Mesendoderm (in vitro differentiated cells): Measurements from ENCODE around the gene PHPT1.
"Not testable (repeated sequence)": the region's sequence is repeated elsewhere in the genome, so short reads cannot be mapped to it uniquely, and the experiment has no call there.

Experiments used
- DNase-seq: peaks from one replicate; pipeline ENCODE4 v3.0.0; 2013
- H2AK5ac ChIP-seq: 2 replicates; pipeline ENCODE4 v1.6.1; 2013; ENCODE audit warnings: low read length, inconsistent platforms
- H2BK120ac ChIP-seq: 2 replicates; pipeline ENCODE4 v1.6.1; 2013; ENCODE audit warnings: low read depth, mild to moderate bottlenecking, low read length, moderate library complexity, mixed read lengths
- H2BK15ac ChIP-seq: replicated peaks from 2 replicates; pipeline ENCODE4 v1.6.1; 2013; ENCODE audit warnings: low read depth, mild to moderate bottlenecking, moderate library complexity
- H2BK5ac ChIP-seq: 2 replicates; pipeline ENCODE4 v1.6.1; 2013; ENCODE audit warnings: low read length, inconsistent platforms
- H3K18ac ChIP-seq: 2 replicates; pipeline ENCODE4 v1.6.1; 2013; ENCODE audit warnings: mild to moderate bottlenecking, low read length, mixed read lengths
- H3K23ac ChIP-seq: one replicate; pipeline ENCODE4 v1.6.1; 2013; ENCODE audit warnings: low read length
- H3K27ac ChIP-seq: 2 replicates; pipeline ENCODE4 v1.5.1; 2013; ENCODE audit warnings: low read depth, mild to moderate bottlenecking, inconsistent platforms, low read length, moderate library complexity
- H3K27me3 ChIP-seq: 2 replicates; pipeline ENCODE4 v1.6.1; 2013; ENCODE audit warnings: low read length, control low read depth, mild to moderate bottlenecking, inconsistent platforms; ENCODE audit not compliant: insufficient read depth, poor library complexity
- H3K36me3 ChIP-seq: 2 replicates; pipeline ENCODE4 v1.6.1; 2013; ENCODE audit warnings: low read length, inconsistent platforms; ENCODE audit not compliant: control insufficient read depth, insufficient read depth
- H3K4ac ChIP-seq: one replicate; pipeline ENCODE4 v1.6.1; 2013; ENCODE audit warnings: low read depth, mild to moderate bottlenecking, low read length, moderate library complexity
- H3K4me1 ChIP-seq: 2 replicates; pipeline ENCODE4 v1.6.1; 2013; ENCODE audit warnings: low read depth, low read length, inconsistent platforms; ENCODE audit not compliant: control insufficient read depth
- H3K4me2 ChIP-seq: 2 replicates; pipeline ENCODE4 v1.6.1; 2013; ENCODE audit warnings: low read length
- H3K4me3 ChIP-seq: 2 replicates; pipeline ENCODE4 v1.5.1; 2013; ENCODE audit warnings: mild to moderate bottlenecking, low read length
- H3K56ac ChIP-seq: one replicate; pipeline ENCODE4 v1.6.1; 2013; ENCODE audit warnings: low read length
- H3K79me1 ChIP-seq: 2 replicates; pipeline ENCODE4 v1.6.1; 2013; ENCODE audit warnings: low read length, inconsistent platforms
- H3K79me2 ChIP-seq: 2 replicates; pipeline ENCODE4 v1.6.1; 2013; ENCODE audit warnings: mild to moderate bottlenecking, low read length; ENCODE audit not compliant: control insufficient read depth, insufficient read depth
- H3K9ac ChIP-seq: 2 replicates; pipeline ENCODE4 v1.6.1; 2013; ENCODE audit warnings: low read length, inconsistent platforms
- H4K5ac ChIP-seq: one replicate; pipeline ENCODE4 v1.6.1; 2013; ENCODE audit warnings: low read length
- H4K8ac ChIP-seq: one replicate; pipeline ENCODE4 v1.6.1; 2013; ENCODE audit warnings: low read depth, mild to moderate bottlenecking, control low read depth, low read length, moderate library complexity
- WGBS: extraction: QIAGEN DNeasy Blood & Tissue Kit; methylation state at CpG from one replicate; pipeline ENCODE4 v1.1.7; 2013; ENCODE audit warnings: low lambda C conversion rate, missing lambda C conversion rate; ENCODE audit not compliant: insufficient coverage; ENCODE audit errors: extremely low coverage; 5-methylcytosine and 5-hydroxymethylcytosine counted together

The PHPT1 gene

GRCh38 chr9:136831002-136831719, 18.0 kb upstream of the PHPT1 start:
- no peak overlapping the region for H4K8ac ChIP-seq
- no peak overlapping the region for H3K23ac ChIP-seq
- no peak overlapping the region for H2AK5ac ChIP-seq
- peaks cover 17% of the 10 kb centered on the region for H3K36me3 ChIP-seq
- H3K4ac ChIP-seq = no peak overlapping the region
- no peaks in the 10 kb centered on the region for H3K4me1 ChIP-seq
- no peaks in the 10 kb centered on the region for H3K79me1 ChIP-seq
- no peaks in the 10 kb centered on the region for H3K27me3 ChIP-seq
- H3K4me3 ChIP-seq = no peak overlapping the region
- no peak for DNase-seq
- WGBS = no CpG with 5 or more reads among the region's 30 CpGs
- no peaks in the 10 kb centered on the region for H3K79me2 ChIP-seq
- H2BK15ac ChIP-seq = no peak overlapping the region
- no peak overlapping the region for H3K56ac ChIP-seq
- no peak overlapping the region for H3K9ac ChIP-seq
- no peak overlapping the region for H2BK5ac ChIP-seq
- H3K18ac ChIP-seq = no peak overlapping the region
- H2BK120ac ChIP-seq = no peak overlapping the region
- no peak overlapping the region for H3K4me2 ChIP-seq
- H4K5ac ChIP-seq = no peak overlapping the region
- no peak overlapping the region for H3K27ac ChIP-seq

GRCh38 chr9:136831720-136832104, 17.5 kb upstream of the PHPT1 start:
- Histone ChIP-seq H2BK15ac (no peak overlapping the region), H3K4me2 (no peak overlapping the region), H3K18ac (no peak overlapping the region), H3K4me3 (no peak overlapping the region), H3K36me3 (peaks cover 17% of the 10 kb centered on the region), H3K27me3 (no peaks in the 10 kb centered on the region), H2BK120ac (no peak overlapping the region), H3K79me1 (no peaks in the 10 kb centered on the region), H4K5ac (no peak overlapping the region), H2BK5ac (no peak overlapping the region), H2AK5ac (no peak overlapping the region), H3K56ac (no peak overlapping the region), H3K4me1 (no peaks in the 10 kb centered on the region), H3K4ac (no peak overlapping the region), H3K23ac (no peak overlapping the region), H4K8ac (no peak overlapping the region), H3K9ac (no peak overlapping the region), H3K27ac (no peak overlapping the region), H3K79me2 (no peaks in the 10 kb centered on the region)
- no CpG with 5 or more reads among the region's 23 CpGs for WGBS
- no peak for DNase-seq

- no peak overlapping the region for H2BK5ac ChIP-seq
- H3K79me1 ChIP-seq = no peaks in the 10 kb centered on the region
- no peaks in the 10 kb centered on the region for H3K27me3 ChIP-seq
- WGBS = no CpG with 5 or more reads among the region's 9 CpGs
- no peaks in the 10 kb centered on the region for H3K4me1 ChIP-seq
- no peak overlapping the region for H3K18ac ChIP-seq
- H3K23ac ChIP-seq = no peak overlapping the region
- no peak overlapping the region for H4K5ac ChIP-seq
- no peak overlapping the region for H3K4me2 ChIP-seq
- H3K27ac ChIP-seq = no peak overlapping the region
- H2BK120ac ChIP-seq = no peak overlapping the region
- no peak overlapping the region for H3K56ac ChIP-seq
- H3K4ac ChIP-seq = no peak overlapping the region
- no peak overlapping the region for H2AK5ac ChIP-seq
- H3K79me2 ChIP-seq = no peaks in the 10 kb centered on the region
- no peak overlapping the region for H3K4me3 ChIP-seq
- DNase-seq = no peak
- no peak overlapping the region for H2BK15ac ChIP-seq
- no peak overlapping the region for H4K8ac ChIP-seq
- H3K9ac ChIP-seq = no peak overlapping the region
- peaks cover 15% of the 10 kb centered on the region for H3K36me3 ChIP-seq
Observed at GRCh38 chr9:136832581-136832980, 16.6 kb upstream of the PHPT1 start.

- not testable (repeated sequence) for H3K27ac ChIP-seq, H3K9ac ChIP-seq, H3K4me2 ChIP-seq, H3K79me1 ChIP-seq, DNase-seq, H3K79me2 ChIP-seq, H2AK5ac ChIP-seq, H3K4me1 ChIP-seq, H2BK5ac ChIP-seq, H3K23ac ChIP-seq, H3K56ac ChIP-seq, H4K8ac ChIP-seq, H2BK15ac ChIP-seq, H4K5ac ChIP-seq, H2BK120ac ChIP-seq, H3K4me3 ChIP-seq, H3K27me3 ChIP-seq, H3K18ac ChIP-seq, H3K4ac ChIP-seq
- peaks cover 14% of the 10 kb centered on the region for H3K36me3 ChIP-seq
- no CpG with 5 or more reads among the region's 16 CpGs for WGBS
Observed at GRCh38 chr9:136833381-136834048, 15.7 kb upstream of the PHPT1 start.

GRCh38 chr9:136835162-136835931, 13.9 kb upstream of the PHPT1 start:
- Histone ChIP-seq H3K36me3 (peaks cover 6% of the 10 kb centered on the region), H3K4ac (no peak overlapping the region), H2BK120ac (no peak overlapping the region), H3K18ac (no peak overlapping the region), H4K8ac (no peak overlapping the region), H2BK15ac (no peak overlapping the region), H4K5ac (no peak overlapping the region), H3K56ac (no peak overlapping the region), H3K4me2 (no peak overlapping the region), H3K9ac (no peak overlapping the region), H3K79me2 (no peaks in the 10 kb centered on the region), H2AK5ac (no peak overlapping the region), H3K27me3 (no peaks in the 10 kb centered on the region), H3K23ac (no peak overlapping the region), H3K4me3 (no peak overlapping the region), H3K27ac (no peak overlapping the region), H2BK5ac (no peak overlapping the region), H3K4me1 (no peaks in the 10 kb centered on the region), H3K79me1 (no peaks in the 10 kb centered on the region)
- no peak for DNase-seq
- no CpG with 5 or more reads among the region's 36 CpGs for WGBS
